Glomerular visceral epithelial cell (primary cell): ENCODE measurements around the gene FIG4.
A peak's percentile ranks its signal among the peaks of the same experiment; 100 is the strongest.
"Not testable (repeated sequence)": the region's sequence is repeated elsewhere in the genome, so short reads cannot be mapped to it uniquely, and the experiment has no call there.

Experiments
- DNase-seq: peaks from one replicate; pipeline ENCODE4 v3.0.0-alpha.2; 2016; ENCODE audit errors: extremely low spot score

Gene FIG4

GRCh38 chr6:109852713-109853112 lies 161.6 kb downstream of the FIG4 start:
- no peak for DNase-seq

- DNase-seq: no peak
These were observed 162.3 kb downstream of the FIG4 start for GRCh38 chr6:109853426-109853825.

DNA sequence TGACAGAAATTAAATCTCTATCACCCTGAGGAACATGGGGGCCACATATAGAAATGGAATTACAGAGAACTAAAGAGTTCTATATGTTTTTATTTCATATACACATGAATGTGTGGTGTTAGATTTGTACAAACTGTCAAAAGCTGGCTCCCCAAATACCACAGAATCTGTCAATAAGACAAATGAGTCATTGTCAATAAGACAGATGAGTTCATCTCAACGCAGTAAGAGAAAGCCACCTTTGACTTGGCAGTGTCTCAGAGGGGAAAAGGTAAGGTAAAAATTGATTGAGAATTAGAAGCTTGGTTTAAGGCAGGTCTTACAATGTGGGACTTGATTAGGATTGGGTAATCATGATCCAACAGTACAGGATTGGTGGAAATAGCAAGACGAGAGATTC lies 162.9 kb downstream of the FIG4 start:
- no peak for DNase-seq

DNA sequence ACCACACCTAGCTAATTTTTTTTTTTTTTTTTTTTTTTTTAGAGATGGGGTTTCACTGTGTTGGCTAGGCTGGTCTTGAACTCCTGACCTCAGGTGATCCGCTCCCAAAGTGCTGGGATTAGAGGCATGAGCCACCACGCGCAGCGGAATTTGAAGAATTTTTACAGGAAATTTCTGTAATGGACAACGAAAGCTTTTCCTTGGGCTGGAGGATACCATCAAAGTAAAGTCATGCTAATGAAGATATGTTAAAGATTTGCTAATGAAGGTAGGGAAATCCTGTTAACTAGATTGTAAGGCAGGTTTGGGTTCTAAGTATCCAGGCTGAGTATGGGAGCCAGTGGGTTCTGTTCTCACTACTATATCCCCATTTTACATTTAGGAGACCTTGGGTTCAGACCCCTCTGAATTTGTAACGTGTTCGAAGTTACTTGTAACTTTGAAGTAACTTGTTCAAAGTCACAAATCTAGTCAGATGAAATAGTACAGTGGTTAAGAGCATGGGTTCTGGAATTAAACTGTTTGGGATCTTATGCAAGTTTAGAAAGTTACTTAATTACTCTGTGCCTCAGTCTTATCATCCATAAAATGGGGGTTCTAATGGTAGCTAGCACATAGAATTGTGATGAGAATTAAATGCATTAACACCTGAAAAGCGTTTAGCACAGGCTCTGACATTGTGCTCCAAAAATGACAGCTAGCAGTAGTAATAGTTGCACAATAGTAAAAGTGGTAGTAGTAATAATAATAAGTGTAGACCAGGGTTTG lies 163.6 kb downstream of the FIG4 start:
- no peak for DNase-seq

GRCh38 chr6:109855476-109856040 lies 164.5 kb downstream of the FIG4 start:
- not testable (repeated sequence) for DNase-seq

GRCh38 chr6:109861946-109862345 lies 170.8 kb downstream of the FIG4 start:
- DNase-seq: no peak

DNA sequence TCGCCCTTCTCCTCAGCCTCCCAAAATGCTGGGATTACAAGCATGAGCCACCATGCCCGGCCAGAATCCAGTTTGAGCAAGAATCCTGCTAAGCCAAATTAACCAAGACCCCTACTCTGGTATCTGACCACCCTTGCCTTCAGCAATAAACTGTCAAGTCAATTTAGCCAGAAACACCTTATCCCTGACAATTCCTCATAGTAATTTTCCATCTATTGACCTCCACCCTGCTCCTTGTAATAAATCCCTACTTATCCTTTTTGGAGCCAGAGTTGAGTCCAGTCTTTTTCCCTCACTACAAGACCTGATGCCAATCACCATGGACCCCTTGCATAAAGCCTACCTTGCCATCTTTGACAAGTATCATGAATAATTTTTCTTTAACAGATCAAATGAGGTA lies 173.0 kb downstream of the FIG4 start:
- no peak for DNase-seq

- DNase-seq: no peak
These were observed 174.9 kb downstream of the FIG4 start for GRCh38 chr6:109865968-109866367.

DNA sequence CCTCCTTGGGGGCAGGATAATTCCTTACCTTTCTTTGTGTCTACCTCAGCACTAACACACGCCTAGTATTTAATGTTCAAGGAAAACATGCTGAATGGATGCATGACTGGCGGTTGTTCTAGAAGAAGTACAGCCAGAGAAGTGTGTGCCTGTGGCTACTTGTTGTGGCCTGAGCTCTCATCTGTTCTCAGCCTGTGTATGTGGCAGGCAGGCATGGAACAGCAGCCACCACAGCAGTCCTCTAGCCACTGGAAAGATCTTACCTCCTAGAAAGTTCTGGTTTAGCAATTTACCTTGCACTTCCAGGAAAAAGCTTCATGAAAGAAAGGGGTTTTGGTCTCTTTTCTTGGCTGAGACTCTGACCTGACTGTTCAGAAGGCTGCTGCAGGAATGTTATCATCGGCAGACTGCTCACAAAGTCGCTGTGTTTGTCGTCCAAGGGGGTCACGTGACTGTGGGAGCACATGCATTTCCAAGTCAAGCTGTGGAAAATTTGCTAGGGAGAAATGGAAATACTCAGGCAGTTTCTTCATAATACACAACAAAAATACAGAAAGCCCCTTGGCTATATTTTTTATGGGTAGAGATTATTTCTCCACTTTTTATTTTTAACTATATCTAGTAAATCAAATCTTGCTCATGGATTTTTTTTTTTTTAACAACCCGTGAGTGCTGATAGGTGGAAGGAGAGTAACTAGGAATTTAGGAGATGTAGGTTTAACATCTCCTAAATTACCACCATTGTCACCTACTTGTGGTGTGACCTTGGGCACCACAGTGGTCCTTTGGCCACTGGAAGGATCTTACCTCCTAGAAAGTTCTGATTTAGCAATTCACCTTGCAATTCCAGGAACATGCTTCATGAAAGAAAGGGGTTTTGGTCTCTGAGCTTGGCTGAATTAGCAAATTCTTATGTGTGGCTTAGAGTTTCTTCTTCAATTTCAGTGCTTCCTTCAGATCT lies 176.2 kb downstream of the FIG4 start:
- DNase-seq: no peak

- peak; percentile 14 for DNase-seq
These were observed 176.9 kb downstream of the FIG4 start for GRCh38 chr6:109867970-109868358.

GRCh38 chr6:109869398-109870088 lies 178.4 kb downstream of the FIG4 start:
- not testable (repeated sequence) for DNase-seq

- DNase-seq: no peak
These were observed 179.0 kb downstream of the FIG4 start for GRCh38 chr6:109870089-109870410.

- DNase-seq: no peak
These were observed 181.5 kb downstream of the FIG4 start for GRCh38 chr6:109872549-109872948.

GRCh38 chr6:109872968-109873545 lies 182.0 kb downstream of the FIG4 start:
- DNase-seq: no peak

DNA sequence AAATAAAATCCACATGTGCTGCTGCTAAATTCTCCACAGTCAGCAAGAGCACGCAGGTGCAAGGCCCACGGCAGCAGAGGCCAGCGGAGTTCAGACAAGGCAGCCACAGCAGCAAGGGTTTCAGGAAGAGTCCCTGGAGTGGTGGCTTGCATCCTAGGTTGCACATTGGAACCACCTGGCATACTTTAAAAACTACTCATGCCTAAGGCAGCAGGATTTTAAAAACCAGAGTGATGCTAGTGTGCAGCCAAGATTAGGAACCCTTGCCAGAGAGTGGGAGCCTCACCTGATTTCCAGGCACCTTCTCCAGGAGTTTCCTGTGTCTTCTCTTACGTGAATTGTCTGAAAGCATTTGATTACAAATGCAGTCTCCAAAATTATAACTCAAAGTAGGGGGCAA lies 183.0 kb downstream of the FIG4 start:
- DNase-seq: no peak

GRCh38 chr6:109874621-109875020 lies 183.5 kb downstream of the FIG4 start:
- no peak for DNase-seq
